WI38 (cell line): Measurements from ENCODE around the gene SCAMP4.

ENCODE experiments used
- H3K4me3 ChIP-seq: 2 replicates; pipeline ENCODE4 v1.5.1; 2011; ENCODE audit warnings: low read depth, mild to moderate bottlenecking, control low read depth, low read length
- CTCF ChIP-seq: IDR thresholded peaks from 2 replicates; pipeline ENCODE4 v1.5.1; 2012; ENCODE audit warnings: low read depth, mild to moderate bottlenecking, control low read depth, low read length

SCAMP4 gene

GRCh38 chr19:1961000-1961883 is 56.0 kb downstream of the SCAMP4 start:
- no peak for TF ChIP-seq CTCF
- no peak overlapping the region for H3K4me3 ChIP-seq

- H3K4me3 ChIP-seq, result no peak overlapping the region
Measured at GRCh38 chr19:1962674-1963073, 57.5 kb downstream of the SCAMP4 start.

GRCh38 chr19:1967087-1967608 is 61.9 kb downstream of the SCAMP4 start:
- no peak overlapping the region for H3K4me3 ChIP-seq
- TF ChIP-seq CTCF, result no peak

More at GRCh38 chr19:1962674-1963073, 57.5 kb downstream of the SCAMP4 start:
- TF ChIP-seq CTCF, result no peak

GRCh38 chr19:1968279-1969175 is 63.3 kb downstream of the SCAMP4 start:
- TF ChIP-seq CTCF, result no peak
- H3K4me3 ChIP-seq, result no peak overlapping the region

GRCh38 chr19:1969176-1970002 is 64.2 kb downstream of the SCAMP4 start:
- no peak for TF ChIP-seq CTCF
- H3K4me3 ChIP-seq, result no peak overlapping the region

- TF ChIP-seq CTCF, result no peak
- no peak overlapping the region for H3K4me3 ChIP-seq
Measured at GRCh38 chr19:1970003-1970805, 65.0 kb downstream of the SCAMP4 start.
